CD4-positive, alpha-beta T cell treated with Interferon gamma for 1 hour (primary cell): Measurements from ENCODE around the gene ARID3B.
"Not testable (repeated sequence)": the region's sequence is repeated elsewhere in the genome, so short reads cannot be mapped to it uniquely, and the experiment has no call there.

ENCODE experiments used
- DNase-seq: peaks from one replicate; pipeline ENCODE4 v3.0.0-alpha.2; 2020

ARID3B gene

DNA sequence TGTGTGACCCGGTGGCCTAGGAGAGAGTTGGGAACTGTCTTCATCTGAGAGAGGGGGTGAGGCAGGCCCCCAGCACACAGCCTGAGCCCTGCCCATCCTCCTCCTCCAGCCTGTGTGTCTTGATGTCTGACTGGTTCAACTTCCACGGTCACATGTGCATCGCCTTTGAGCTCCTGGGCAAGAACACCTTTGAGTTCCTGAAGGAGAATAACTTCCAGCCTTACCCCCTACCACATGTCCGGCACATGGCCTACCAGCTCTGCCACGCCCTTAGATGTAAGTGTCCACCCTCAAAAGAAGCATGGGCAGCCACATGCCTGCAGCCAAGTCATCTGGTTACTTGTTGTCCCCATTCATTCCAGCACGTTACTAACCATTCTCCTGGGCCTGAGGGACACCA, 84.7 kb downstream of the ARID3B start:
- DNase-seq = no peak

DNA sequence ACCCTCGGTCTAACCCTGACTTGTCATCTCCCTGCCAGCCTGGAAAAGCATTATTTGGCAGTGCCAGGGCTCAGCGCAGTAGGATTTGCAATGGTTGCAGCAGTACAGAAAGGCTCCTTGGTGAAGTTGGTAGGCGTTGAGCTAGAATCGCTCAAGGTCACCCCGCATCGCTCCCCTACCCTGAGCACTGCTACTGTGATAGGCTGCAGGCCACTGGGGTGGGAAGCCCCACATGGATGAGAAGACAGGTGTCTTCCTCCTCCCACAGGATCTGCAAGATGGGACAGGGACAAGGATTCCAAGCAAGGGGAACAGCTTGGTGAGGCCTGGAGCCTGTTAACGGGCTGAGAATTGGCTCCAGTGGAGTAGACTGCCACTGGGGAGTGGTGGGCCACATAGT, 85.3 kb downstream of the ARID3B start:
- DNase-seq = no peak

DNA sequence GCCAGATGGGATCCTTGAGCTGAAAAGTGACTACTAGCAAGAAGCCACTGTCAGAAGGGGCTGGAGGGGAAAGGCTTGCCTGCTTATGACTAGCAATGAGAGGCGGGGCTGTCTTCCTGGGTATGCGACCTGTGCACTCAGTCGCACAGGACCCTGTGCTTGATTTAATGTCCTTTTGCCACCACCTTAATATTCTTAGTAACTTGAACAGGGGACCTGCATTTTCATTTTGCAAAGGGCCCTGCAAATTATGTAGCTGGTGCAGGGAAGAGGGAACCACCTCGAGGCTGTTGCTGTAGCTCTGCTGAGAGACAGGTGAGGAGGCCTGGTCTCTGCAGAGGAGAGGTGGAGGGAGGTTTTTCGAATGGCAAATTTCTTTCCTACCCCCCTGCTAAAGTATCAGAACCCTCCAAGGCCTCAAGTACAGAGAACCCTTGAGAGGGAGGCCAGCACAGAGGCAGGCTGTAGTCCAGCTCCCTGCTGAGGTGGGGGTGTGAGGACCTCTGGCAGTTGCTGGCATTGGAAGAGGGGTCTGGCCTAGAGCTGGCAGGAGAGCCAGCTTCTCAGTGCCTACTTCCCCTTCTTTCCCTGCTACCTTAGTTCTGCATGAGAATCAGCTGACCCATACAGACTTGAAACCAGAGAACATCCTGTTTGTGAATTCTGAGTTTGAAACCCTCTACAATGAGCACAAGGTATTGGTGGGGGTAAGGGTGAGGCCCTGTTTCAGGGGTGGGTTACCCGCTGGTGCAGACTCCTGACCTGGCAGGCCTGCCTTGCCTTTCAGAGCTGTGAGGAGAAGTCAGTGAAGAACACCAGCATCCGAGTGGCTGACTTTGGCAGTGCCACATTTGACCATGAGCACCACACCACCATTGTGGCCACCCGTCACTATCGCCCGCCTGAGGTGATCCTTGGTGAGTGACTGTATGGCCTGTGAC, 86.0 kb downstream of the ARID3B start:
- no peak for DNase-seq

DNA sequence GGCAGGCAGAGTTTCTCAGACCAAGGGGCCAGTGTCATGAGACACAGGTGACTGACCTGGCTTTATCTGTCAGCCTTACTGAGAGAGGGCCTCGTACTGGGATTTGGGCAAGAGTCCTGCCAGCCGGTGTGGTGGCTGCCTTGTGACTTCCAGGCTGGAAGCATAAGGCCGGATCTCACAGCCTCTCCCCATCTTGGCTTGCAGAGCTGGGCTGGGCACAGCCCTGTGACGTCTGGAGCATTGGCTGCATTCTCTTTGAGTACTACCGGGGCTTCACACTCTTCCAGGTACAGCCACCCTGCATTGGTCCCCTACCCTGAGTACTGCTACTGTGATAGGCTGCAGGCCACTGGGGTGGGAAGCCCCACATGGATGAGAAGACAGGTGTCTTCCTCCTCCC, 86.7 kb downstream of the ARID3B start:
- no peak for DNase-seq

DNA sequence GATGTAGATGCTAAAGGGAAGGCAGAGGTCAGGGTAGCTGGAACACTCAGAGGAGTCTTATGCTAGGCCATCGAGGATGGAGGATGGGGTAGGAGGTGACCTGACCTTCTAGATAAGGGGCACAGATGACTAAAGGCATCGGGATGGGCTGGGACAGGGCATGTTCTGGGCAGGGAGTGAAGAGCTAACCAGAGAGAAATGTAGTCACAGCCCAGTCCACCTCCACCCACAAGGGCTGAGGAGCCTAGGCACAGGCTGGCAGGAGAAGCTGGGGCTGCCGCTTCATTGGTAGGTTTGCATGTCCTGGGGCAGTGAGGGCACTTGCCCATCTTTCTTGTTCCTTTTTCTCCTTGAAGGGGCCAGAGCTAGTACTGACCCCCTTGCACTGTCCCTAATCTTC, 87.2 kb downstream of the ARID3B start:
- DNase-seq = no peak

DNA sequence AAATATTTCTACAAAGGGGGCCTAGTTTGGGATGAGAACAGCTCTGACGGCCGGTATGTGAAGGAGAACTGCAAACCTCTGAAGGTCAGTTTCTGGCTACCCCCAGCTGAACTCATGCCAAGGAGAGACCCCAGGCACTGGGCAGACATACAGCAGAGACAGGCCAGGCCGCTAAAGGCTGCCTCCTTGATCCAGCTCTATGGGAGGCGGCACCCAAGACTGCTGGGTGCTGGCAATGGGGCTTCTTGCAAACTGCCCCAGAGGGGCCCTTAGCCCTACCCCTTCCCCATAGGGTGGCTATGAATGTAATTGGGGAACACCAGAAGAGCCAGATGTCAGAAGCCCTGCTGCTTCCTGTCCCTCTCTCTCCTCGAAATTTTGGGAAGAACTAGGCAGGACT, 87.9 kb downstream of the ARID3B start:
- DNase-seq = no peak

DNA sequence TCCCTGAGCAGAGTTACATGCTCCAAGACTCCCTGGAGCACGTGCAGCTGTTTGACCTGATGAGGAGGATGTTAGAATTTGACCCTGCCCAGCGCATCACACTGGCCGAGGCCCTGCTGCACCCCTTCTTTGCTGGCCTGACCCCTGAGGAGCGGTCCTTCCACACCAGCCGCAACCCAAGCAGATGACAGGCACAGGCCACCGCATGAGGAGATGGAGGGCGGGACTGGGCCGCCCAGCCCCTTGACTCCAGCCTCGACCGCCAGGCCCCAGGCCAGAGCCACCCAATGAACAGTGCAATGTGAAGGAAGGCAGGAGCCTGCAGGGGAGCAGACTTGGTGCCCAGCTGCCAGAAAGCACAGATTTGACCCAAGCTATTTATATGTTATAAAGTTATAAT, 88.7 kb downstream of the ARID3B start:
- DNase-seq = not testable (repeated sequence)

DNA sequence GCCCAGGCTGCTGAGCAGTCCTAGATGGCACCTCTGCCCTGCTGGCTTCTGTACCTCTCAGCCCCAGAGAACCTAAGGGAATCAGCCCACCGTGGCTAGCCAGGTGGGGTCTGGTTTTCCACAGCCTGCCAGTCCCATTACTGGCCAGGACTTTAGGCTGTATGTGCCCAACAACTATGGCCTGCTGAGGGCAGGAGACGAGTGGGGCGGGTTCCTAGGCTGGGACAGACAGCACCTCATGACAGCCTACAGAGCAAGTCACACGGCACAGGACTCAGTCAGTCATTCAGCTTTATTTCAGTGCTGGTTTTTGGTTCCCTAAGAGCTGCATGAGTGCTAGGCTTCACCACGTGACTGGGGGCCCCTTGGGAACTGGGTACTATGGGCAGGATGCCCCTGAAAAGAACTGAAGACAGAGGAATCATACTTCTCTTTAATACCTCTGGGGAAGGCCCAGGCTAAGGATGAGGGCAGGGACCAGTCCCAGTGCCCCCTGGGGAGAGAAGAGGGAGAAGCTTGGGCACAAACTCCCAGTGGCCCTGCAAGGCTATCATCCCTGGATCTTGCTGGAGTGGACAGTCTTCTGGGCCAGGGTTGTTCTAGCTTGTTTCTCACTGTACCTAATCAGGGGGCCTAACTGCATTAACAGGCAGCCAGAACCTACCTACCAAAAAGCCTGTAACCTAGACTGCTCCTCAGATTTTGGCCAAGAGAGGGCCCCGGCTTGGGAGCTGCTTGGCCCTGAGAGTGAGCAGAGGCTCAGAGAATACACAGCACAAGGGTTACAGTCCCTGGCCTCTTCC, 89.5 kb downstream of the ARID3B start:
- peak; percentile 35 for DNase-seq

DNA sequence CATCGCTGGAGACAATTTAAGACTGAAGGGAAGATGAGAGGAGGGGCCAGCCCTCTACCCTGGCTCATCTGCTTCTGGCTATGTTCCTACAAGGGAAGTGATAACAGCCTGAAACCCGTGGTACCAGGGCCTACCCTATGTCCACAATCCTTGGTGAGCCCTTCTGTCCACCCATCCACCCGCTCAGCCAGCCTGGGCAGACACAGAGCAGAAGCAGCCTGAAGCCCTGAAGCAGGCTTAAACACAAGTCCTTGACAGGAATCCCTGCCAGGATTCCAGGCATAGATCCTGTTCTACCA, 90.0 kb downstream of the ARID3B start:
- no peak for DNase-seq

DNA sequence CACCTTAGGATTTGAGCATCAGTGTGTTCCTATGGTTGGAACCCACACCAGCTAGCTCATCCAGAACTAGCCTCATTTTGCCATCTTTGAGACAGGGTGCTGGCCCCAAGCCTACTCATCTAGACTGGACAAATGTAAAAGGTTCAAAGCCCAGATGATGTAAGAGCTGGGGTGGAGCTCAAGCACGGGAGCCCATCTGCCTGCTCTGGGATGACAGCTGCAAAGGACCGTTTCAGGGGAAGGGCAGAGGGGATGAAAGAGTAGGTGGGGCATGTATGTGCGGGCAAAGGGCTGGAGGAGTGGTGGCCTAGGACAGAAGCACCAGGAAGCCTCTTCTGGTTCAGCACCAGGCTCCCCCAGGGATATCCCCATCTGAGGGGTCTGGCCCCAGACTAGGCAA, 90.4 kb downstream of the ARID3B start:
- no peak for DNase-seq

DNA sequence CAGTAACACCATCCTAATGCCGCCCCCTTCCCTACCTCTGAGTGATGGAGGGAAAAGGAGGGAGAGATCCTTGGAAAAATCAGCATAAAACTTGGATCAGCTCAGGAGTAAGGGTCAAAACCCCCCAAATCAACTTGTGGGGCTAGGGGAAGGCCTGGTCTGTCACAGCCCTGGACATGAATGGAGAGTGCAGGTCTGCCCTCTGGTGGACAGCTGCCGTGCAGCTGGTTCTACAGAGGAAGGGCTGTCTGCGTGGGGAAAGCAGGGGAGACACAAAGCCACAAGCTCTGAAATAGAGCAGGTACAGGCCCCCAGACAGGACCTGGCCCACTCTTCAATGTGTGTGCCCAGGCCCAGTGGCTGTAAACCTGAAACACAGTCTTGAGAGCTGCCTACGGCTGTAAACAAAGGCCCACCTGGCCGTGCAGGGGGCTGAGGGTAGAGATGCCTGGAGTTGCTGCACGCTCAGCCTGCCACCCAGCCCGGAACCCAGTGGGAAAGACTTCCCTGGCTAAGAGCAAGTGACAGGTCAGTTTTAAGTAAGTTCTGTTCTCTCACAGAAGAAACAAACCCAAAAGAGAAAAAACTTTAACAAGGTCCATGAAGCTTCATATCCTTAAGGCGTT, 91.0 kb downstream of the ARID3B start:
- peak; percentile 47 for DNase-seq

DNA sequence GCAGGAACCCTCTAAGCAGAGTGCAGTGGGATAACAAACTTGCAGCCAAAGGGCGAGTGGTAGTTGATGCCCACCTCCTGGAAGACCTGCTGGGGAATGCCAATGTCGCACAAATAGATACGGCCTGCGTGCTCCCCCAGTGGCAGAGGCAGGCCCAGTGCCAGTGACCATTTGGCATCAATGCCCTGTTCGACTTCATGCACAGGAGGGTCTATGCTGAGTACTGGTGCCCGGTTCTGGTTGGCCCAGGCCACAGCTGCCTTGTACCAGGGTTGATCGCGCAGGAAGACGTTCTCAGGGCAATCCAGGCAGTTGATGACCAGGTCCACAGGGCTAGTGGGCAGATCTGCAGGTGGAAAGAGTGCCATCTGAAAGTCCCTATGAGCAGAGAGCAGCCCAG, 91.6 kb downstream of the ARID3B start:
- DNase-seq = no peak

DNA sequence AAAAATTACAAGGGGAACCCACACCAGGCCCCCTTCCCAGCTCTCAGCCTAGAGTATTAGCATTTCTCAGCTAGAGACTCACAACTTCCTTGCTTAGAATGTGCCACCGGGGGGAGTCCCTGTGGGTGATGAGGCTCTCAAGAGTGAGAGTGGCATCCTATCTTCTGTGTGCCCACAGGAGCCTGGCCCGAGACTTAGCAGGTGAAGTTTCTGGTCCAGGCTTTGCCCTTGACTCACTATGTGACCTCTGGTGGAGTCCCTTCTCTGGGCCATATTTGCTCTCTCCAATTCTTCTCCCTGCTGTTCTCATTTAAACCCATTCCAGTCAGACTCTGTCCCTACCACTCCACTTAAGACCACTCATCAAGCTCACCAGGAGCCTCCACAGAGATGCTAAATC, 92.8 kb downstream of the ARID3B start:
- no peak for DNase-seq

DNA sequence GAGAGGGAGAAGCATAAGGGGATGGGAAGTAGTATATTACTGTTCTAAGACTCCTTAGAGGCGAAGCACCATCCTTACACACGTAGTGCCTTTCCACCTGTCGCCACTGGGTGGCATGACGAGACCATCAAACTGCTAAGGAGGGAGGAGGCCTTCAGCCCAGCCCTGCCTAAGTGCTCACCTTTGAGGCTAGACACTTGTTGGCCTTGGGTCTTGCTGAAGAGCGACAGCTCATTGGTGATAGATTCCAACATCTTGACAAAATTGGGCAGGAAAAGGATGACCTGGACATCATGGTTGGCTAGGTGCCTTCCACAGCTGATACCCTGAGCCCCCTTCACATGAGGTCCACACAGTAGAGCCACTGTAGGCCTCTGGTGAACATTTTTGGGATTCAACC, 94.2 kb downstream of the ARID3B start:
- peak; percentile 67 for DNase-seq

DNA sequence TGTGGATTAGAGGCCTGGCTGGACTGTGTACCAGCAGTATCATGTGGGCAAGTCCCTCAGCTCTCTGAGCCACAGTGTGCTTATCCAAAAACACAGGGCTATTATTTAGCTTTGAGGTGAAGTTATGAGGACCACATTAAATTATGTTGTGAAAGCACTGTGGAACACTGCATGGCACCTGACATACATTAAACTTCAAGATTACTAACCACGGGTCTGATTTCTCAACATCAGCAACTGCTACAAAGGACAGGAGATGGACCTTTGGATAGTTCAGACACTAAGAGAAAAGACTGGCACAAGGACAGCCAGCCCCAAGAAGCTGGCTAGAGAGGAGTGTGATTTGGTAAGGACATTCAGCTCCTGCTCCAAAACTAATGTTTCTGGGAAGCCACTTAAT, 96.0 kb downstream of the ARID3B start:
- DNase-seq = no peak

DNA sequence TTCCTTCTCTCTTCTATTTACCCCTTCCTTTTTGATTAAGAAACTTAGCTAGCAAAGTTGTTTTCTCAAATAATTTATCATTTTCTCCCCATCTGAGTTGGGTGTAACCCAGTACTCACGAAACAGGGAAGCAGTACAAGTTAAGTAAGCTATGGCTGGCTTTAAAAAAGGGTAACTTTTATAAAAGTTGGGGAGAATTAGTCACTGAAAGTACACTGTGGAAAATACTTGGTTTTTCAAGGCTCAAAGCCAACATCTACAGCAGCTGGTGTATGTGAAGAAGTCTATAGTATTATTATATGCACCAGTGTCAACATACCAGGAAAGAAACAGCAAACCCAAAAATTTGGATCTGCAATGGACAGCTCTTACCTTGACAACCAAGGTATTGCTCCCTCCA, 100.1 kb downstream of the ARID3B start:
- no peak for DNase-seq

DNA sequence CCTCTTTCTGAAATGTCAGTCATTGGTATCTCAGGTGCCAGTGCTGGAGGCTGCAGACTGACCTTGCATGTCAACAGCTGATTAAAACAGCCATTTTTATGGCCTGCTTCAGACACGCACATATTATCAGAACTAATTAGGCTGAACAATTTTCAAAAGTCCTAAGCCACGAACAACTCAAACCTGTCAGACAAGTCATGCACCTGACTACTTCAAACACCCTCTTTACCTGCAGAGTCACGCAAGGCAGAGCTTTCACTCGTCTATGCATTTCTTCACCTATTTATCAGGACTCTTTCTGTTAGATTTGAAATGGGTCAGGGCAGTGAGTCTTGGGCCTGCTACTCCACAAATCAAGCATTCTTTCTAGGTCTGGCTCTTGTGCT, 101.3 kb downstream of the ARID3B start:
- no peak for DNase-seq

DNA sequence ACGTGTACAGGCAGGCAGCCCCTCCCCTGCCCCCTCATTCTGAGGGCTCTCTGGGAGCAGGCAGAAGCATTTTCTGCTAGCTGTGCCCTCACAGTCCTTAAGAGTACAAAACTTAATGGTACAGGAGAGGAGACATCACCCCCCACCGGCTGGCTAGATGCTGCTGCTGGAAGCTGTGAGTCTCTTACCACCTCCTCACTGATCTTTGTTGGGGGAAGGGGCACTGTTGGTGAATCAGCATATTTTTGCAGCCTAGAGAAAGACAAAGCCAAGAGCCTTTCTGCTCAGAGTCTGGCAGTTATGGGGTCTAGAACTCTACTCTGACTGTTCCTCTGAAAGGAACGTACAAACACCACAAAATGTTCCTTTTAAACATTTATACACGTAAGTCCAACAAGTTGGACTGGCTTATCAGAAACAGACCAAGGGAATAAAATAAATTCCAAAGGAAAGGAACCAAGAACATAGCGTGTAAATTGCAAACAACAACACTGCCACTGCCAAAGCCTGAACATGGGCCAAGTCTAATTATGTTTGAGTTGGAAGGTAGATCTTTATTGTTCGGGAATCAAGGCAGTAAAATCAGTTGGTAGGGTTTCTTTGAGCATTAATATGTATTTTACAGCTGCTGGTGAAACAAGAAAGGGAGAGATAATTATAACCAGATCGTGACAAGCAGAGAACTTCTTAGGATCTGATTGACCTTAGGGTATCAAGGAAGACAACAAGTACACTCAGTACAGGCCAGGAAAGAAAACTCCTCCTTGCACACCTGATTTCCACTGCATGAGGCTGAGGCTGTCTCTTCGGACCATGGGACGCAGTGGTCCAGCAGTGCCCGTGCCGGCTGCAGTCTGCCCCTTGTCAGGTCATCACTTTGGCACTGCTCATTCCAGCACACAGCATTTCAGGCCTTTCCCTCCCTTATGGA, 102.0 kb downstream of the ARID3B start:
- DNase-seq = no peak

DNA sequence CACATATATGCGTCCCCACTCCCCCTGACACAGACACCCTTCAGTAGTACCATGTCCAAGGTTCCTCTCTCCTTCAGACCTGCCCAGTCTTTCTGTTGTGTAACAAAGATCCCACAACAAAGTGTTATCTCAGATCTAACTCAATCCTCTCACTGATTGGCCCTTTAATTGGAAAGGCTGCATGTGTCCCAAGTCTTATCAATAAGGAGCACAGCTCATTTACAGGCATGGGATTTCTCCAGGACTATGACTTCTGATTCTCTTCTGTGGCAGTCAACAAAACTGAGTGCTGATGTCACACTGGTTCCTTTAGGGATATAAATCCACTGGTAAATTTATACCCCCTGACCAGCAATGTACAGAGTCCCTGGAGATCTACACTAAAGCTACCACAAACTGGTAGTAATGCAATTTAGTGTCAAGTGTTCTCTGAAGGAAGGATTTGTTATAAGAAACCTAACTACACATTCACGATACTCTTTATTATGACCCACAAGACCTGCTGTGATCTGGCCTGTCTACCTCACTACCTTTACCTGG, 102.7 kb downstream of the ARID3B start:
- no peak for DNase-seq

DNA sequence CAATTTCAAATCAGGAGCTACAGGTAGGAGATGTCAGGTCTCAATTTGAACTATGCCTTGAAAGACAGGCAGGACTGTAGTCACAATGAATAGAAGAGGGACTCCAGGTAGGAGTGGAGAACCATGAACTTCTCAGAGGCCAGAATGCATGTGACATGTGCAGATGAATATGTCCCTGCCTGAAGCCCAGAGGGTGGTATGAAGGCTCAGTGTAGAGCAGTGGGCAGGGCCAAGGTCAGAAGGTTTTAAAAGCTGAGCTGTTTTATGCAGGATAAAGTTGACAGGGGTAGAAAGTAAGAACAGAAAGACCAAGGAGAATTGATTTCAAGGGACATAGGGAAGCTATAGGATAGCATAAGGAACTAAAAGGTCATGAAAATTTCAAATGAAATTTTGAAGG, 105.5 kb downstream of the ARID3B start:
- no peak for DNase-seq
